ENCODE results near the gene EIF4B. TPM values are rescaled to one million over a fixed set of nuclear protein-coding genes. Genes with fewer than 3 reads are reported as not detected.
A peak's percentile ranks its signal among the peaks of the same experiment; 100 is the strongest.

The EIF4B gene
- total and polyA plus RNA-seq, 2 of the 13 experiments (the other 11 are each of a cell fraction or from before 2014, with no cell fraction given) = 416 to 548 TPM

DNA sequence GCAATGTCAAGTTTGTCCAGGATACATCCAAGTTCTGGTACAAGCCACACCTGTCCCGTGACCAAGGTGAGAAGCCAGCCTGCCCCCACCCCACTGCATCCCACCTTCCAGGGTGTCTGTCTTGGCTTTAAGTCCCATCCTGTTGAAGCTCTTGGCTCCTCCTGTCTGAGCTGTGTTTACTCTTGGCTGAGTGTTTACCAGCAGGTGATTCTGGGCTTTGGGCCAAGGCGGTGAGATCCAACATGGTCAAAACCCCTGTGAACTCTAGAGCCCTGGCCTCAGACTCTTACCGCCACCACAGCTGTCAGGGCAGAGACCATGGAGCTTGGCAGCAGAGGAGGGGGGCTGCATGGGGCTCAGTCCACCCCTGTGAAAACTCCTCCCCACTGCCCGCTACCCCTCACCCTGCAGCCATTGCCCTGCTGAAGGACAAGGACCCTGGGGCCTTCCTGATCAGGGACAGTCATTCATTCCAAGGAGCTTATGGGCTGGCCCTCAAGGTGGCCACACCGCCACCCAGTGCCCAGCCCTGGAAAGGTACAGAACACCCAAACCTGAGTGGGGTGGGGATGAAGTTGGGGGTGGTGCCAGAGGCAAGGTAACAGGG, 55.3 kb downstream of the EIF4B start (continued):
- TF ChIP-seq PITX1 (CRISPR knock-in tag; IDR thresholded peaks at IDR 0.05) (peak; percentile 72), ZNF781 (CRISPR knock-in tag; IDR thresholded peaks at IDR 0.05; ENCODE audit: borderline replicate concordance, not compliant biosample characterization) (no peak), TFDP2 (CRISPR knock-in tag; IDR thresholded peaks at IDR 0.05) (no peak), TMF1 (CRISPR knock-in tag; IDR thresholded peaks at IDR 0.05; ENCODE audit: low read depth) (no peak), AGO1 (IDR thresholded peaks at IDR 0.05; ENCODE audit: low read depth, low read length, poor library complexity, severe bottlenecking) (peak; percentile 58), MEIS2 (CRISPR knock-in tag; IDR thresholded peaks at IDR 0.05) (0 out of 2 replicates have a peak, but pooled peaks have one; percentile 42), ZNF780A (CRISPR knock-in tag; IDR thresholded peaks at IDR 0.05) (no peak), ZFY (CRISPR knock-in tag; IDR thresholded peaks at IDR 0.05) (no peak; the same call in 1 of the 2 replicates), ZNF563 (CRISPR knock-in tag; IDR thresholded peaks at IDR 0.05) (peak; percentile 61; the same call in 1 of the 2 replicates), ARID2 (CRISPR knock-in tag; IDR thresholded peaks at IDR 0.05; ENCODE audit: borderline replicate concordance) (no peak), MTF2 (CRISPR knock-in tag; IDR thresholded peaks at IDR 0.05; ENCODE audit: borderline replicate concordance) (peak; percentile 31; the same call in 1 of the 2 replicates), ZNF501 (CRISPR knock-in tag; IDR thresholded peaks at IDR 0.05) (peak; percentile 78), ZBTB37 (CRISPR knock-in tag; IDR thresholded peaks at IDR 0.05) (peak; percentile 87), TBX3 (IDR thresholded peaks at IDR 0.05; ENCODE audit: borderline replicate concordance) (peak; percentile 40; the same call in 1 of the 2 replicates), HNF4A (CRISPR knock-in tag; IDR thresholded peaks at IDR 0.05) (peak; percentile 72), ZNF720 (CRISPR knock-in tag; IDR thresholded peaks at IDR 0.05) (no peak), PAF1 (CRISPR knock-in tag; IDR thresholded peaks at IDR 0.05) (no peak), ZFP82 (CRISPR knock-in tag; IDR thresholded peaks at IDR 0.05; ENCODE audit: borderline replicate concordance) (no peak), NFE2L1 (CRISPR knock-in tag; IDR thresholded peaks at IDR 0.05; ENCODE audit: borderline replicate concordance) (no peak)
- TF ChIP-seq, protein P1, sequence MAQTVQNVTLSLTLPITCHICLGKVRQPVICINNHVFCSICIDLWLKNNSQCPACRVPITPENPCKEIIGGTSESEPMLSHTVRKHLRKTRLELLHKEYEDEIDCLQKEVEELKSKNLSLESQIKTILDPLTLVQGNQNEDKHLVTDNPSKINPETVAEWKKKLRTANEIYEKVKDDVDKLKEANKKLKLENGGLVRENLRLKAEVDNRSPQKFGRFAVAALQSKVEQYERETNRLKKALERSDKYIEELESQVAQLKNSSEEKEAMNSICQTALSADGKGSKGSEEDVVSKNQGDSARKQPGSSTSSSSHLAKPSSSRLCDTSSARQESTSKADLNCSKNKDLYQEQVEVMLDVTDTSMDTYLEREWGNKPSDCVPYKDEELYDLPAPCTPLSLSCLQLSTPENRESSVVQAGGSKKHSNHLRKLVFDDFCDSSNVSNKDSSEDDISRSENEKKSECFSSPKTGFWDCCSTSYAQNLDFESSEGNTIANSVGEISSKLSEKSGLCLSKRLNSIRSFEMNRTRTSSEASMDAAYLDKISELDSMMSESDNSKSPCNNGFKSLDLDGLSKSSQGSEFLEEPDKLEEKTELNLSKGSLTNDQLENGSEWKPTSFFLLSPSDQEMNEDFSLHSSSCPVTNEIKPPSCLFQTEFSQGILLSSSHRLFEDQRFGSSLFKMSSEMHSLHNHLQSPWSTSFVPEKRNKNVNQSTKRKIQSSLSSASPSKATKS (CRISPR knock-in tag; IDR thresholded peaks at IDR 0.05) = 0 out of 2 replicates have a peak, but pooled peaks have one; percentile 67
- TF ChIP-seq, protein P2, sequence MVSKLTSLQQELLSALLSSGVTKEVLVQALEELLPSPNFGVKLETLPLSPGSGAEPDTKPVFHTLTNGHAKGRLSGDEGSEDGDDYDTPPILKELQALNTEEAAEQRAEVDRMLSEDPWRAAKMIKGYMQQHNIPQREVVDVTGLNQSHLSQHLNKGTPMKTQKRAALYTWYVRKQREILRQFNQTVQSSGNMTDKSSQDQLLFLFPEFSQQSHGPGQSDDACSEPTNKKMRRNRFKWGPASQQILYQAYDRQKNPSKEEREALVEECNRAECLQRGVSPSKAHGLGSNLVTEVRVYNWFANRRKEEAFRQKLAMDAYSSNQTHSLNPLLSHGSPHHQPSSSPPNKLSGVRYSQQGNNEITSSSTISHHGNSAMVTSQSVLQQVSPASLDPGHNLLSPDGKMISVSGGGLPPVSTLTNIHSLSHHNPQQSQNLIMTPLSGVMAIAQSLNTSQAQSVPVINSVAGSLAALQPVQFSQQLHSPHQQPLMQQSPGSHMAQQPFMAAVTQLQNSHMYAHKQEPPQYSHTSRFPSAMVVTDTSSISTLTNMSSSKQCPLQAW (CRISPR knock-in tag; IDR thresholded peaks at IDR 0.05) = peak; percentile 86
- TF ChIP-seq, protein P3, sequence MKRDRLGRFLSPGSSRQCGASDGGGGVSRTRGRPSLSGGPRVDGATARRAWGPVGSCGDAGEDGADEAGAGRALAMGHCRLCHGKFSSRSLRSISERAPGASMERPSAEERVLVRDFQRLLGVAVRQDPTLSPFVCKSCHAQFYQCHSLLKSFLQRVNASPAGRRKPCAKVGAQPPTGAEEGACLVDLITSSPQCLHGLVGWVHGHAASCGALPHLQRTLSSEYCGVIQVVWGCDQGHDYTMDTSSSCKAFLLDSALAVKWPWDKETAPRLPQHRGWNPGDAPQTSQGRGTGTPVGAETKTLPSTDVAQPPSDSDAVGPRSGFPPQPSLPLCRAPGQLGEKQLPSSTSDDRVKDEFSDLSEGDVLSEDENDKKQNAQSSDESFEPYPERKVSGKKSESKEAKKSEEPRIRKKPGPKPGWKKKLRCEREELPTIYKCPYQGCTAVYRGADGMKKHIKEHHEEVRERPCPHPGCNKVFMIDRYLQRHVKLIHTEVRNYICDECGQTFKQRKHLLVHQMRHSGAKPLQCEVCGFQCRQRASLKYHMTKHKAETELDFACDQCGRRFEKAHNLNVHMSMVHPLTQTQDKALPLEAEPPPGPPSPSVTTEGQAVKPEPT (CRISPR knock-in tag; IDR thresholded peaks at IDR 0.05; ENCODE audit: low read depth) = no peak
